GM12864 (cell line): Measurements from ENCODE around the gene RPUSD1.

Experiments
- DNase-seq: peaks from one replicate; pipeline ENCODE4 v3.0.0-alpha.2; 2011; ENCODE audit warnings: low read depth
- H3K4me3 ChIP-seq: 2 replicates; pipeline ENCODE4 v1.5.1; 2011; ENCODE audit warnings: mild to moderate bottlenecking, low read depth, low read length, control low read depth
- TF ChIP-seq, protein P1 (sequence below): IDR thresholded peaks from 2 replicates; pipeline ENCODE4 v1.5.1; 2011; ENCODE audit warnings: low read depth, mild to moderate bottlenecking, moderate library complexity, low read length, control low read depth, inconsistent platforms; ENCODE audit errors: missing control alignments

RPUSD1 gene

DNA sequence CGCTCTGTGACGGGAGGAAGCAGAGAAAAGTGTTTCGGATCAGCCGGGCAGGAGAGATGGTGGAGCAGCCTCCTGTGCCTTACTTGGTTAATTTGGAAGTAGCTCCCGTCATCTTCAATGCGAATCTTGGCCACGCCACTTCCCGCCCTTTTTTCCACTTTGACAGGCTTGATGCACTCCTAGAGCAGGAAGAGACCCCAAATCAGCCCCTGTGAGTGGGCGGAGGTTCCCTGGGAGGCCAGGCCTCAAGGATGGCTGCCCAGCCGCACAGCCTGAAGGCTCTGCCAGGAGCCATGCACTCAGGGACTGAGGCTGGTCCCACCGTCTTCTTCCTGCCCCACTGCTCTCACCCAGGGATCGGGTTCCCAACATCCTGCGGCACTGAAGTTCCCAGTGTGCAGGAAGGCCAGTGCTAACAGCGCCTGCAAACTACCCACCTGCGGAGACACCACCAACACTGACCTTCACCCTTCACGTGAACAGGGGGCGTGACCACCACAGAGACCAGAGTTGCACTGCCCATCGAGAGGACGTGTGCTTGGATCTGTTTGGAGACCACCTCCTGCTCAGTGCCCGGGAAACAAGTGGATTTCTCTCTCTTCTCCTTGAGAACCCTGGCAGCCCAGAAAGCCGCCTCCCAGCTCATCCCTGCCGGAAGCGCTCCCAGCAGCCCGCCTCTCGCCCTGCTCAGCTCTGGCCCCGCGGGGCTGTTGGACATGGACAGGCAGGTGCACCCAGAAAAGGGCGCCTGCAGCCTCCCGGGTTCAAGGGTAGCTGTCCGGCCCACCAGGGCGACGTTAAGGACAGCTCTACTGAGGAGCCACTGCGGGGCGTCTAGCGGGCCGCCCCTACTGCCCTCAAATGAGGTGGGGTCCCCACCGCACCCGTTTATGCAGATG is 48.4 kb downstream of the RPUSD1 start:
- no peak for DNase-seq
- H3K4me3 ChIP-seq = peak overlapping the region; percentile 91
- TF ChIP-seq, protein P1, sequence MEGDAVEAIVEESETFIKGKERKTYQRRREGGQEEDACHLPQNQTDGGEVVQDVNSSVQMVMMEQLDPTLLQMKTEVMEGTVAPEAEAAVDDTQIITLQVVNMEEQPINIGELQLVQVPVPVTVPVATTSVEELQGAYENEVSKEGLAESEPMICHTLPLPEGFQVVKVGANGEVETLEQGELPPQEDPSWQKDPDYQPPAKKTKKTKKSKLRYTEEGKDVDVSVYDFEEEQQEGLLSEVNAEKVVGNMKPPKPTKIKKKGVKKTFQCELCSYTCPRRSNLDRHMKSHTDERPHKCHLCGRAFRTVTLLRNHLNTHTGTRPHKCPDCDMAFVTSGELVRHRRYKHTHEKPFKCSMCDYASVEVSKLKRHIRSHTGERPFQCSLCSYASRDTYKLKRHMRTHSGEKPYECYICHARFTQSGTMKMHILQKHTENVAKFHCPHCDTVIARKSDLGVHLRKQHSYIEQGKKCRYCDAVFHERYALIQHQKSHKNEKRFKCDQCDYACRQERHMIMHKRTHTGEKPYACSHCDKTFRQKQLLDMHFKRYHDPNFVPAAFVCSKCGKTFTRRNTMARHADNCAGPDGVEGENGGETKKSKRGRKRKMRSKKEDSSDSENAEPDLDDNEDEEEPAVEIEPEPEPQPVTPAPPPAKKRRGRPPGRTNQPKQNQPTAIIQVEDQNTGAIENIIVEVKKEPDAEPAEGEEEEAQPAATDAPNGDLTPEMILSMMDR = no peak

DNA sequence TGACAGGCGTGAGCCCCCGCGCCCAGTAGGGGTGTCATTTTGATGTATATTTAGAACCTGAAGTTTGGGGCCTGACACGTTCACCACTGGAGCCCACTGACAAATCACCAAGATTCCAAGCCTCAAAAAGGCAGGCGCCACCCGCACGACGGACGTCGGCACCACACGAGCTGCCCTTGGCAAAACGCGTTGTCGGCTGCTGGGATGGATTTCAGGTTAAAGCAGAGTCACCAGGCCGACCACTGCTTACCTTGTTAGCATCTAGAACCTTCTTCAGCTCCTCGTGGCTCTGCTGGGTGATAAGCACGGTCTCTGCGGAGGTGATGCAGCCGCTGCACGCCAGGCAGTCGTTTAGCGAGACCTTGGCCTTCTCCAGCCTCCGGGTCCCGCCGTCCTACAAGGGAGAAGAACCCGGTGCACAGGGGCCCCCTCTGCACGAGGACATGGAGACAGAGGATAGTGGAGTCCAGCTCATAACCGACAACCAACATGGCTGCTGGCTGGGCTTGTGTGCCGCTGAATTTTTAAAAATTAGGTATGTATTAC is 51.2 kb downstream of the RPUSD1 start:
- no peak for DNase-seq
- TF ChIP-seq, protein P1 = no peak
- no peak overlapping the region for H3K4me3 ChIP-seq

DNA sequence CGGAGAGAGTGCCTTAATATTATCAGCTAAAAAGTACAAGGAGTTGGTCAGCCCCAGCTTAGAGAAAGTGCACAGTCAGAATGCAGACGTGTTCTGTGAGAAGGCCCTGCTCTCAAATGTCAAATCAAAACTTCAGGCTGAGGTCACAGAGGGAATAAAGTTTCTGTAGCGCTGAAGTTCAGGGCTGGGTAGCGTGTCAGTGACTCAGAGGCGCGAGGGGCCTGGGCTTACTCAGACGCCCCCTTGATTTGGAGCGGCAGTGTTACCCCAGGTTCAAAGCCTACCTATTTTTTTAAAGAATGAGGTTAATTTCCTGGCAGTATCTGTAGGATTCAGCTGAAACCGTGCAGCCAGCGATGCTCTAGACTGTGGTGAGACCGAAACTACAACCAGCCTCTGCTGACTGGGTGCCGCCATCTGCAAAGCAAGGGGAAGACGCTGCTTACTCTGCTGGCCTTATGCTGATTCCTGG is 52.2 kb downstream of the RPUSD1 start:
- TF ChIP-seq, protein P1 = no peak
- DNase-seq = no peak
- H3K4me3 ChIP-seq = no peak overlapping the region

DNA sequence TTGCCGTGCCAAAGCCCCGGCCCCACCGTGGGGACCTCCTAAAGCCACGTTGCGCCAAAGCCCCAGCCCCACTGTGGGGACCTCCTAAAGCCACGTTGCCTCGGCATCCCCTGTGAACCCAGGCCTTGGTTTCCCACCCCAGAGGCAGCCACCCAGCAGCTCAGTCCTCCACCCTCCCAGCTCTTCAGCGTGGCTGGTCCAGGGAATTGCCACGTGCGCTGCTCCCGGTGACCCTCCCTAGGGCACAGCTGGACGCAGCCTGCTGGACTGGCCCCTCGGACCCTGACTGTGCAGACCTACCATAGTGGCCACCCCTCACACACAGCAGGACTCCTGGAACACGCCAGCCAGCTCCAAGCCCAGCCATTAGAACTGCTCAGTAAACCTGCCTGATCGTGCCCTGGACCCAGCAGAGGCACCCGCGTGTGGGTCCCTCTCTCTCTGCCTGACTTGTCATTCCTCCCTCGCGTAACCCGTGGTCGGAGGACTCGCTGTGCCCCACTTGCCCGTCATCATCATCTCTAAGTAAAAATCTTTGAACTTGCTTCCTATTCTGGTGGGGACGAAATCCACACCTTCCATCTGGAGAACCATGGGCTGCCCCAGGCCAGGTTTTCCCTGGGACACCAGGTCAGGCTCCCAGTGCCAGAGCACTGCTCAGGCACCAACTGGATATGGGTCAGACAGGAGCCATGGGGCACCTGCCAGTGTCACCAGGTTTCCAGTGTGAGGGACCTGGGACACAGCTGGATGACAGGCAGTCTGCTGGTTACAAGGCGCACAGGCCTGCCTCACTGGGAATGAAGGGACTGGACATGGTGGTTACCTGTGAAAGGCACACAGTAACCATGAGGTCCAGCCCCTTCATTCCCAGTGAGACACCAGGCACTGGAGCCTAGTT is 53.0 kb downstream of the RPUSD1 start:
- DNase-seq = no peak
- TF ChIP-seq, protein P1 = no peak
- no peak overlapping the region; the same call in 1 of the 2 replicates for H3K4me3 ChIP-seq
